ENCODE data around the gene SYTL1.

Gene SYTL1

GRCh38 chr1:27318596-27318995 is 23.2 kb upstream of the SYTL1 start:
- no peak for DNase-seq (ENCODE audit: low spot score)

DNA sequence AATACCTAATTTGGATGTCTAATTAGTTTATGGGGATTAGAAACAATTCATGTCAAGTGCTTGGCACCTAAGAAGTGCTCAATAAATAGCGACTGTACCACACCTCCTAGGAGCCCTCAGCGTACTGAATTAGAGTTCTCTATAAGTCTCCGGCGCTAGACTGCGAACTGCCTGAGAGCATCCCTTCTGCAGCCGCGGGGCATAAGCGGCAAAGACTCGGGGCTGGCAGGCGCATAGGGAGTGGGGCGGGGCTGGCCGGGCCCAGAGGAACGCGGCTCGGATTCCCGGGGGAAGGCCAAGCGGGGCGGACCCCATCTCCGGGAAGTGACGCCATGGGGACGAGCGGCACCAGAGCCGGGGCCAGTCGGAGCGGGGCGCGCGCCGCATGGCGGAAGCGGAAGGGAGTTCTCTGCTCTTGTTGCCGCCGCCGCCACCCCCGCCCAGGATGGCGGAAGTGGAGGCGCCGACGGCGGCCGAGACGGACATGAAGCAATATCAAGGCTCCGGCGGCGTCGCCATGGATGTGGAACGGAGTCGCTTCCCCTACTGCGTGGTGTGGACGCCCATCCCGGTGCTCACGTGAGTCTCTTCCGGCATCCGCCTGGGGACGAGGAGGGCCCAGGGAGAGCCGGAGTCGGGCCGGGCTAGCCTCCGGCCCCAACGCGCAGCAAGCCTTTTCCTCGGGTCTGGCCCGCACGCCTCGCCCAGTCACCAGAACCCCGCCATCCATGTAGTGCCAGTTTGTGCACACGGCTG is 19.8 kb upstream of the SYTL1 start, which contains the start of gene TMEM222:
TMEM222 (plus strand) TSS at position 351 of the 756 bp plus-strand sequence; CDS start at position 386, 35 bp downstream.
- peak; percentile 93 for DNase-seq (ENCODE audit: low spot score)

GRCh38 chr1:27322569-27323240 is 19.1 kb upstream of the SYTL1 start:
- no peak for DNase-seq (ENCODE audit: low spot score)

GRCh38 chr1:27325286-27325685 is 16.5 kb upstream of the SYTL1 start:
- DNase-seq (ENCODE audit: low spot score): no peak

GRCh38 chr1:27327964-27328363 is 13.9 kb upstream of the SYTL1 start:
- no peak for DNase-seq (ENCODE audit: low spot score)

DNA sequence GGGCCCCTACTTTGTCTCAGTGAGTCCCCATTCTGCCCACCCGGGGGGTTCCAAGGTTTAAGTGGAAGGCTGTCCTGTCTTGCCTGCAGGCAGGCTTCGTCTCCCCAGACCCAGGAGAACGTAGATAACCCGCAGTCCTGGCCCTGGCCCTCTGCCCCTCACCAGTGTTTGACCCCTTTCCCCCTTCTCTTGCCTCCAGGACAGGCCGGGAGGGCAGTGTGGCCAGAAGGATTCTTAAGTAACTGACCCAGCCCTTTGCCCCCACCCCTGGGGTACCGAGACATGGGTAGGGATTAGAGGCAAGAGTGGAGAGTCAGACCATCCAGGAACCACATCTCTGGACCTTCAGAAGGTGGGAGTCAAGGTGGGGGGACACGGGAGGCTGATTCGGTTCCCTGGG is 11.0 kb upstream of the SYTL1 start:
- DNase-seq (ENCODE audit: low spot score): no peak

DNA sequence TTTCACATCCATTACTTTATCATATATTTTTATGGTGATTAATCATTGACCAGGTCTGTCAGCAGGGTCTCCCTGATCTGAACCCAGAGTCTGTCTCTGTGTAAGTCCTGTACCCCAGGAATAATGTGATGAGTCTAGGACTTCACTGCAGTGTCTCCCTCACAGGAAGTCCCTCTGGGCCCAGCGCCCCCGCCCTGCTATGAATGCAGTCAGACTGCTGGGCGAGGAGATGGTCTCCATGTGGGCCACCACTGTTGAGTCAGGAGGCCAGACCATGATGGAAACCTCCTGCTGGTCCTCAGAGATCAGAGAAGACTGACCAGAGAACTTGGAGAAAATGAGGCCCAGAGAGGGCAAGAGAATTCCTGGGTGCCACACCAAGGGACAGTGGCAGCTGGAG is 10.4 kb upstream of the SYTL1 start:
- DNase-seq (ENCODE audit: low spot score): no peak

GRCh38 chr1:27331922-27332321 is 9.9 kb upstream of the SYTL1 start:
- no peak for DNase-seq (ENCODE audit: low spot score)

DNA sequence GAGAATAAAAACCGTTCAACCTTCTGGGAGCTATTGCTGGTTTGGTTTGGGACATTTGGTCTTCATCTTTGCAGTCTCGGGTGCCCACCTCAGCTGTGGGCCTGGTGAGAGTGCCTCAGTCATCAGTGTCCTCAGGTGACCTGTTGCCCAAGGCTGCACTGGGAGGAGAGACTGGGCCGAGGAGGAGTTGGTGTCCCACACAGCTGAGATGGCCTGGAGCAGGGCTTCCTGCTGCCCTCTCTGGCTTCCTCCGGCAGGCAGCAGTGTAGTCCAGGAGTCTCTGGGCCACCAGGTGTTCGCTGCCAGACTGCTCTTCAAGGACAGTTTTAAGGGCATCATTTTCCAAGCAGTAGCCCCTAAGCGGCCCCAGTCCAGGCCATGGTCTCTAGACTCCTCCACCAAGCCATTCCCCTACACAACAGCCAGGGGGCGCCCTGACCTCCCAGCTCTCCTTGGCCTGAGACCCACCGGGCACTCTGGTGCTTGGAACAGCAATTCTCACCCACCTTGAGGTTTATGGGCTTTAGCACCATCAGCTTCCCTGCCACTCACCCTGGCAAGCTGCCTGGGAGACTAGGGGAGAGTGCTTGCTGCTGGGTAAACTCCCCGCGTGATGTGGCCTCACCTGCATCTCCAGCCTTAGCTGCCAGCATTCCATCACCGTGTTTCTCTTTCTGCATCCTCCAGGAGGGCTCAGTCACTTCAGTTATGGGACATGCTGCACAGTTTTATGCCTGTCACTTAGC is 9.1 kb upstream of the SYTL1 start:
- peak; percentile 82 for DNase-seq (ENCODE audit: low spot score)

- DNase-seq (ENCODE audit: low spot score): no peak
Observed at GRCh38 chr1:27333717-27334279, 8.0 kb upstream of the SYTL1 start.

- no peak for DNase-seq (ENCODE audit: low spot score)
Observed at GRCh38 chr1:27335506-27336422, 6.1 kb upstream of the SYTL1 start.

DNA sequence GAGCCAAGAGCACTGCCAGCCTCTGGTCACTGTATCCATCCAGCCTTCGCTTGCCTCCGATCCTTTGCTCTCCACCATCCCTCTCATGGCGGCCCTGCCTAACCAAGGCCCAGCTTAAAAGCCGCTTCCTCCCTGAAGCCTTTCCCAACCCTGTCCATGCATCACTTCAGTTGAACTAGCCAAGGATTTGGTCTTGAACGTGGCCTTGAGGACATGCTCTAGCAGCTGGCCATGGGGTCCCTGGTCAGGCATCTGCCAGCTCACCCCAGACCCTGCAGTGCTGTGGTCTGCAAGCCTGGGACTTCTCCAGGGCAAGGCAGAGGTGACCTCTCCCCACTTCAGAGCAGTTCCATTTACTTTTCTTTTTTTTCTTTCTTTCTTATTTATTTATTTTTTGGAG is 5.1 kb upstream of the SYTL1 start:
- DNase-seq (ENCODE audit: low spot score): no peak

DNA sequence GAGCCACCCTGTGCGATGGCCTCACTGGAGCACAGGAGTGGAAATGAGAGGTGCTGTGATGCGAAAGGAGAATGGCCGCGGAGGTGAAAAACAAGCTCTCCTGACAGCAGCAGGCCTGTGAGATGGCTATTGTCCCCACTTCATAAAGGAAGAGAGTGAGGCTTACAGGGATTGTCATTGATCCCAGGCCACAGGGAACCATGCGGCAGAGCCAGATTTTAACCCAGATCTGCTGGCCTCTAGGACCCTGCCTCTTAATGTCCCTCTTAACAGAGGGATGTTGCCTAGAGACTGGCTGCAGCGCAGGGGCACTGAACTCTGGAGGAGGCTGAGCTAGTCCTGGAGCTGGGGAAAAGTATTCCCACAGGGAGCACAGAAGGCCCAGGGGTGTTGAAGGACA is 3.1 kb upstream of the SYTL1 start:
- DNase-seq (ENCODE audit: low spot score): no peak

DNA sequence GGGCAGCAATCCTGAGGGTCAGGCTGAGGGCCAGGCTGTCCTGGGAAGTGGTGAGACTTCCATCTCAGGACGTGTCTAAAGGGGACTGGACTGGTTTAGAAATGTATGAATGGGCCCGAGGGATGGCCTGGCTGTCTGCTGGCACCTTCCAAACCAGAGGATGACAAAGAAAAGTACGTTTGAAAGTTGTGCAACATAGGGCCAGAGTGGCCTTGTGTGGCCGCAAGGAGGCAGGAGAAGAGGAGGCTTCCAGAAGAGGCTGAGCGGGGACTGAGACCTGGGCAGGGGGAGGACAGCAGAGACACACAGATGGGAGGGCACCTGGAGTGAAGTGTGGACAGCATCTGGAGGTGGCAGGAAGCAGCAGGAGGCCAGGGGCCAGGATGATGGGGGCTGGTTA is 2.6 kb upstream of the SYTL1 start:
- no peak for DNase-seq (ENCODE audit: low spot score)

DNA sequence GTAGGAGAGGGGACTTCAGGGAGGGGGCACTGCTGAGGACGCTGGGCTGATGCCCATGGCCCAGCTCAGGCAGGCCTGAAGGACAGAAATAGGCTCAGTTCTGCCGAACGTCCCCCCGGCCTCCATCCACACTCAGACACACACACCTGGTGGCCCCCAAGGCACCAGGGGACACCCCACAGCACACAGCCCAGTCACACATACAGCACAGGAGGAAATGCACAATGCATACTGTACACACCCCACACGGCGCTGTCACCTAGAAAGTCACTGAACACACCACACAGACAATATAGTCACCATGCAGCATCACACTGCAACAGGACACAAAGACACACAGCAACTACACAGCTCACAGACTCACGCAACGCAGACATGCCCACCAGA is 562 bp downstream of the SYTL1 start:
- DNase-seq (ENCODE audit: low spot score): no peak

DNA sequence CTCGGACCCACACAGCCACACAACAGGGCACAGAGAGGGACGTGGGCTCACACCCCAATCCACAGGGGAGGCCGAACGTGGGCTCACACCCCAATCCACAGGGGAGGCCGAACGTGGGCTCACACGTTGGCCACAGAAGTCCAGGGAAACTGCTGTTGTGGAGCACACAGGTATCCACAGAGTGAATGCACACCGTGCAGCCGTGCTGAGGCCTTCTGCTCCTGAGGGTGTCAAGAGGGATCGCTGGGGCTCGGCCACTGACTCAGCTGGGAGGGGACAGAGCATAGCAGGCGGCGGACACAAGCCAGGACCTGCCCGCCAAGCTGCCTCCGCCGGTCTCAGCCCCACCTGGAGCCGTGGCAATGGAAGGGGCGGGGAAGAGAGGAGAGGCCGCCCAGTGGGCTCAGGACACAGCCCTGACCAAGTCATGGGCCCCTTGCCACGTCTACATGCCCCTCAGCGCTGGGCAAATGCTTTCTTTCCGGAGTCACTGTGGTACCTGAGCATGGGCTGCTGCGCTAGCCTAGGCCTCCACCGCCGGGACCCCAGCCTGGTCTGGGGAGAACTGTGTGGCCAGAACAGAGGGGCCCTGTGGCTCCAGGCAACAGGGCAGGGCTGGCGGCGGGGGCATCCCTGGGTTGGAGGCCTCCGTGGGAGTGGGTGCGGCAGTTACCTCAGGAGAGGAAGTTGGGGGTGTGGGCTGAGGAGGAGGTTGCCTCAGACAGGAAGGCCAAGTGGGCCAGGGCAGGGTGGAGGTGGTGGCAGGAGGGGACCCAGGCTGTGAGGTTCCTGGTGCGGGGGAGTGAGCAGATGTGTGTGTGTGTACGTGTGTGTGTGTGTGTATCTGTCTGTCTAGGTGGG is 1.2 kb downstream of the SYTL1 start:
- no peak for DNase-seq (ENCODE audit: low spot score)

DNA sequence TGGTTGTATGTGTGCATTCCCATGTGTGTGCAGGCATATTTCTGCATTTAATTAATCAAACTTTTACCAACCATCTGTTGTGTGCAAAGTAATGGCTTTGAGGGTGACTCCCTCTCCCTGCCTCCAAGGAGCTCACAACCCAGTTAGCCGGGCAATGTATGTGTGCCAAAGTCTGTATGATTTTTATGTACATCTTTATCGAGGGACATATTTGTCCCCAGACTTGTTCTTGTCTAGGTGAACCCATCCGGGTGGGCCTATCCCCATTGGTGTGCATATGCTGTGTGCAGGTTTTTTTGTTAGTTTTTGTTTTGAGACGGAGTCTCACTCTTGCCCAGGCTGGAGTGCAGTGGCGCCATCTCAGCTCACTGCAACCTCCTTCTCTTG is 1.8 kb downstream of the SYTL1 start:
- DNase-seq (ENCODE audit: low spot score): no peak

GRCh38 chr1:27345272-27345671 is 3.5 kb downstream of the SYTL1 start:
- DNase-seq (ENCODE audit: low spot score): no peak

- DNase-seq (ENCODE audit: low spot score): no peak
Observed at GRCh38 chr1:27346357-27346756, 4.5 kb downstream of the SYTL1 start.

DNA sequence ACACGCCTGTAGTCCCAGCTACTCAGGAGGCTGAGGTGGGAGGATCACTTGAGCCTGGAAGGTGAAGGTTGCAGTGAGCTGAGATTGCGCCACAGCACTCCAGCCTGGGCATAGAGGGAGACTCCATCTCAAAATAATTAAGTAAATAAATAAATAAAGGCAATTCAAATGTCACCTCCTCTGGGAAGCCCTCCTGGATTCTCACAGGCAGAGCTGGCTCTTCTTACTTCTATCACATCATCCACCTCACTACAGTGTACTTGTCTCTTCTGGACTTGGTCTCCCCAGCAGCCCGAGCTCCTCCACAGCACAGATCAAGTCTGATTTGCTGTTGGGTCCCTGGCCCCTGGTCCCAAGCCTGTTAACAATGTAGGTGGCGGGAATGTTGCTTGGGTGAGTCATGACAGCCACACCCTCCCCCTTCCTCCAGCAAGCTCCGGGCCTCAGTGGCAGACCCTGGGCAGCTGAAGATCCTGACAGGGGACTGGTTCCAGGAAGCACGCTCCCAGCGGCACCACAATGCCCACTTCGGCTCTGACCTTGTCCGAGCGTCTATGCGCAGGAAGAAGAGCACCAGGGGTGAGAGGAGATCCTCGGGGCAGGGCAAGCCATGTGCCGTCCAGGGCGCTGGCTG is 5.3 kb downstream of the SYTL1 start:
- no peak for DNase-seq (ENCODE audit: low spot score)
